H1 (cell line): ENCODE results near the gene B9D2.

Experiments used
- CBX8 ChIP-seq: fragments of 300-800, 300-1000 bp; sonication (generic); IDR thresholded peaks from 2 replicates; pipeline ENCODE4 v1.7.1; 2016; ENCODE audit warnings: low read depth, low read length, borderline replicate concordance
- CHD7 ChIP-seq: fragments of 300-600 bp; sonication (generic); IDR thresholded peaks from 2 replicates; pipeline ENCODE4 v1.7.1; 2012; ENCODE audit warnings: low read length, moderate library complexity, mild to moderate bottlenecking, inconsistent platforms; ENCODE audit not compliant: insufficient replicate concordance
- EZH2 ChIP-seq: fragments of 200-600 bp; sonication (generic); IDR thresholded peaks from 2 replicates; pipeline ENCODE4 v1.7.1; 2012; ENCODE audit warnings: low read depth, mild to moderate bottlenecking, moderate library complexity, low read length, inconsistent platforms; ENCODE audit not compliant: severe bottlenecking
- RAD21 ChIP-seq, 2 experiments: IDR thresholded peaks in 1 of 2; conservative IDR thresholded peaks in 1 of 2; 2 replicates each; pipeline ENCODE4 v1.6.1; 2011; ENCODE audit warnings: low read depth in 2 of 2, low read length in 2 of 2, improper control_type of control experiment in 1 of 2, inconsistent platforms in 1 of 2, mild to moderate bottlenecking in 1 of 2, moderate library complexity in 1 of 2
- RNF2 ChIP-seq: fragments of 200-900, 300-1000 bp; sonication (generic); IDR thresholded peaks from 2 replicates; pipeline ENCODE4 v1.7.1; 2016; ENCODE audit warnings: borderline replicate concordance, low read depth, mild to moderate bottlenecking, antibody characterized with exemption, low read length; ENCODE audit not compliant: poor library complexity, severe bottlenecking; ENCODE audit errors: missing control alignments
- SIN3A ChIP-seq, 2 experiments: IDR thresholded peaks in 1 of 2; conservative IDR thresholded peaks in 1 of 2; 2 replicates each; pipeline ENCODE4 v1.6.1; 2011 to 2012; ENCODE audit warnings: low read length in 2 of 2, improper control_type of control experiment in 1 of 2, low read depth in 1 of 2, mild to moderate bottlenecking in 1 of 2
- SP1 ChIP-seq: IDR thresholded peaks from 2 replicates; pipeline ENCODE4 v1.6.1; 2011; ENCODE audit warnings: low read depth, low read length
- TAF1 ChIP-seq: IDR thresholded peaks from 2 replicates; pipeline ENCODE4 v1.6.1; 2011; ENCODE audit warnings: mild to moderate bottlenecking, low read depth, low read length
- USF2 ChIP-seq: IDR thresholded peaks from 2 replicates; pipeline ENCODE4 v1.6.1; 2011; ENCODE audit warnings: low read length, improper control_type of control experiment
- TF ChIP-seq, protein P1 (sequence below), 3 experiments: IDR thresholded peaks; 1 replicate in 2 of 3; 2 replicates in 1 of 3; pipeline versions ENCODE4 v1.5.1 to v1.6.1; 2011; ENCODE audit warnings: low read length in 3 of 3, mild to moderate bottlenecking in 3 of 3, inconsistent platforms in 2 of 3, low read depth in 1 of 3, moderate library complexity in 1 of 3; ENCODE audit not compliant: insufficient read depth in 1 of 3; ENCODE audit errors: control extremely low read depth in 1 of 3

GRCh38 chr19:41395355-41395754 lies 31.4 kb upstream of the B9D2 start:
- TF ChIP-seq SP1 (no peak), RNF2 (no peak), RAD21 (IDR thresholded peaks at IDR 0.05 in 1 of 2, conservative IDR thresholded peaks at IDR 0.05 in 1 of 2; ENCODE audit: low read depth in 2 of 2, low read length in 2 of 2) (no peak), TAF1 (no peak), CBX8 (no peak), USF2 (no peak), CHD7 (no peak), SIN3A (conservative IDR thresholded peaks at IDR 0.05 in 1 of 2, IDR thresholded peaks at IDR 0.05 in 1 of 2; ENCODE audit: low read depth in 1 of 2, low read length in 2 of 2) (no peak), EZH2 (no peak)
- TF ChIP-seq, protein P1, sequence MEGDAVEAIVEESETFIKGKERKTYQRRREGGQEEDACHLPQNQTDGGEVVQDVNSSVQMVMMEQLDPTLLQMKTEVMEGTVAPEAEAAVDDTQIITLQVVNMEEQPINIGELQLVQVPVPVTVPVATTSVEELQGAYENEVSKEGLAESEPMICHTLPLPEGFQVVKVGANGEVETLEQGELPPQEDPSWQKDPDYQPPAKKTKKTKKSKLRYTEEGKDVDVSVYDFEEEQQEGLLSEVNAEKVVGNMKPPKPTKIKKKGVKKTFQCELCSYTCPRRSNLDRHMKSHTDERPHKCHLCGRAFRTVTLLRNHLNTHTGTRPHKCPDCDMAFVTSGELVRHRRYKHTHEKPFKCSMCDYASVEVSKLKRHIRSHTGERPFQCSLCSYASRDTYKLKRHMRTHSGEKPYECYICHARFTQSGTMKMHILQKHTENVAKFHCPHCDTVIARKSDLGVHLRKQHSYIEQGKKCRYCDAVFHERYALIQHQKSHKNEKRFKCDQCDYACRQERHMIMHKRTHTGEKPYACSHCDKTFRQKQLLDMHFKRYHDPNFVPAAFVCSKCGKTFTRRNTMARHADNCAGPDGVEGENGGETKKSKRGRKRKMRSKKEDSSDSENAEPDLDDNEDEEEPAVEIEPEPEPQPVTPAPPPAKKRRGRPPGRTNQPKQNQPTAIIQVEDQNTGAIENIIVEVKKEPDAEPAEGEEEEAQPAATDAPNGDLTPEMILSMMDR (IDR thresholded peaks at IDR 0.05; ENCODE audit: control extremely low read depth in 1 of 3, insufficient read depth in 1 of 3, low read depth in 1 of 3, low read length in 3 of 3): no peak
